Measurements from ENCODE around the gene HNRNPH2.

The HNRNPH2 gene

DNA sequence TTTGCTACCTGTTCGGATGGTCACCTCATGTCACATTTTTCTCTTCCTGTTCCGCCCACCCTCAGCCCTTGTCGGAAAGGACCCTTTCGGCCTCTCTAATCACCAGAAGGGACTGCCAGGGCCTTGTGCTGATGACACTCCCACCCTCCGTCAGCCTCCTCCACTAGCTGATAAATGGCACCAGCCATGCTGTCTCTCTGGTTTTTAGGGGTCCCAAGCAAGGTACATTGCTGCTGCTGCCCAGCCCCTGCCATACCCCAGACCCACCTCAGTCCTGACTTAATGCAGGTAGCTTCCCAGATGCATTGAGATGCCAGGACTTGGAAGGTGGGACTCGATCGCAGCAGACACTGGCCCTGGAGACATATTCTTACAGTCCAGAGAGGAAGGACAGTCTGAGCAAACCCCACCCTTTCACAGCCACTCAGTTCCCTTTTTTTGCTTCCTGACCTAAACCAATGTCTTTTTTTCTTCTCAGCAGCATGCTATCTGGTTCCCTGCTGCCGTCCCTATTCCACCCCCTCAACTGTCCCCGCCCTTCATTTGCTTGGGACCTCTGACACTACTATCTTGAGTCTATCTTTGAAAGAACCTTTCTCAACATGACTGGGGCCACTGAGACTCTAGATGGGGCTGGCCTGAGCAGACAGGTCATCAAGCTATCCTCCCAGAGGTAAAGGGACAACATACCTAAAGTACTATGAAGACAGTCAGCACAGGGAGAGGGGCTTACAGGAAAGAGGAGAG lies 22.1 kb upstream of the HNRNPH2 start, which contains the start of gene BTK:
Gene BTK, minus strand, starts transcription at position 397 of the 747 bp plus-strand sequence. CDS start 10,907 bp downstream, outside the sequence.
- ATAC-seq (replicated peaks; ENCODE audit: extremely low read depth, poor library complexity, severe bottlenecking) (no peak), DNase-seq (ENCODE audit: low spot score in 2 of 2) (no peak)
- Mint-ChIP-seq H3K9me3 (no peaks in the 10 kb centered on the region), H3K36me3 (ENCODE audit: insufficient read depth) (peaks cover 4% of the 10 kb centered on the region), H3K27ac (ENCODE audit: low read depth) (no peak within 1 kb of the TSS), H3K4me1 (peaks cover under 1% of the 10 kb centered on the region), H3K27me3 (no peaks in the 10 kb centered on the region), H3K4me3 (peak within 1 kb of the TSS; percentile 26)

DNA sequence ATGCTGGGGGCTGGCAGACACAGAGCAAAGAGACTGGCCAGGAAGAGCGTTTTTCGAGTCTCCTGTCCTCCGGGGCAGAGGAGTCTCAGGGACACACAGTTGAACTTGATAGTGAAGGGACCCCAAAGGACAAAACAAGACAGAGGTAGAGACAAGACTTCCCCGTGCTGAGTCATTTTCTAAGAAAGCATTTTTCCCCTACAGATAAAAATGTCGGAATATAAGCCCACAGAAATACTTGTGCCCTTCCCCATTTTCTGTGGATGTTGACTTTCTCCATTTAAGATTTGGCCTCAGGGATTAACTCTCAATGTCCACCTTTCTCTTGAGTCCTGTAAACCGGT lies 21.5 kb upstream of the HNRNPH2 start:
- Mint-ChIP-seq H3K27ac (ENCODE audit: low read depth) (no peak overlapping the region), H3K4me1 (peaks cover 6% of the 10 kb centered on the region), H3K4me3 (no peak overlapping the region), H3K27me3 (no peaks in the 10 kb centered on the region), H3K36me3 (ENCODE audit: insufficient read depth) (peaks cover 7% of the 10 kb centered on the region), H3K9me3 (no peaks in the 10 kb centered on the region)
- ATAC-seq (replicated peaks; ENCODE audit: extremely low read depth, poor library complexity, severe bottlenecking) (no peak), DNase-seq (ENCODE audit: low spot score in 2 of 2) (no peak)

DNA sequence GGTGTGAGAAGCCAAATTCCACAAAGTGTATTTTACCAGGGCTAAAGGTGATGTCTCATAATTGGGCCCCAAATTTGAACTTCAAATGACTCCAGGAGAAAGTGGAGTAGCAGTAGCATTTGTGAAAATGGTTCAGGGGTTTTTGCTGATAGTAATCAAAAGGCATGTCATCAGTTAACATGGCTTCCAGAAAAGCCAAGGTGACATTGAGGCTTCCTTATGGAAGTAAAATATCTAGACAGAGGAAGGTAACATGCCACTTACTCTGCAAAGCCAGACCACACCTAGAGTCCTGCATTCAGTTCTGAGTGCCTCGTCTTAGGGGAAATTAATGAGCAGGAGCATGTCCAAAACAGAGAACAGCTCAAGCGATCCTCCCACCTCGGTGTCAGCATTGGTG lies 19.4 kb upstream of the HNRNPH2 start:
- Mint-ChIP-seq H3K27me3 (no peaks in the 10 kb centered on the region), H3K36me3 (ENCODE audit: insufficient read depth) (peaks cover 21% of the 10 kb centered on the region), H3K4me3 (no peak overlapping the region)

DNA sequence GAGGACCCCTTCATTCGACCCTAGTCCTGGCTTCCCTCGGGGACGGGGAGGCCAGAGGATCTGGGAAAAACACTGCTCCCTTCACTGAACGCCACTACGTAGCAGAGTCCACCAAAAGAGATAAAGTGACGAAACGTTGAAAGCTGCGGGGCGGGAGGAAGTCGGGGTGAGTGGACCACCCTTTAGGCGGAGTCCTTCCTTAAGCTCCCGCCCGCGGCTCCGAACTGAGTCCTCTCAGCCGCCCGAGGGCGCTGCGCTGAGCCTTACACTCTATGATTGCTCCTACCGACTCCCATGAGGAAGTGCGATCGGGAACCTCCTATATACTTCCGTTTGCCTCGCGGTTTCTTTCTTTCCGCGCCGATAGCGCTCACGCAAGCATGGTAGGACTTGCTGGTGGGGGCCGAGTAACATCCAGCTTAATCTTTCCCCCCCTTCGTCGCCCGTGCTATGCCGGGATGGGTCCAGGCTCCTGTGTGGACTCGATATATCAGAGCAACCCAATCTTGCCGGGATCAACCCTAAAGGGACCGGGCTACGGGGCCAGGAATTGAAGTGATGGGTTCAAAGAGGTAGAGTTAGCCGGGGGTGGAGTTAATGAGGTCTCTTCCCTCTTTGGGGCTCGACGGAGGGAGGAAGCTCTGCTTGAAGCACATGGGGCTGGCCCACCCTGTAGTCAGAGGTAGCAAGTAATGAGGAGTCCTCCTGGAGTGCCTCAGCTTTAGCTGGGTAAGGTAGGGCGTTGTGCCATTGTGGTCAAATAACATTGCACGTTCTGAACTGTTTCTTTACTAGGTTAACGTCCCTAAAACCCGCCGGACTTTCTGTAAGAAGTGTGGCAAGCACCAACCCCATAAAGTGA lies 17.1 kb upstream of the HNRNPH2 start, which contains the start of gene RPL36A:
Gene RPL36A, plus strand, starts transcription at position 348 of the 862 bp plus-strand sequence. Its CDS starts 33 bp downstream, at position 381.
- Mint-ChIP-seq H3K36me3 (ENCODE audit: insufficient read depth) (peaks cover 35% of the 10 kb centered on the region), H3K4me3 (peak within 1 kb of the TSS; percentile 90), H3K4me1 (peaks cover 24% of the 10 kb centered on the region), H3K27ac (ENCODE audit: low read depth) (peak within 1 kb of the TSS; percentile 94), H3K9me3 (no peaks in the 10 kb centered on the region), H3K27me3 (no peaks in the 10 kb centered on the region)
- DNase-seq (ENCODE audit: low spot score in 2 of 2) (peak; percentile 48 to 61), ATAC-seq (replicated peaks; ENCODE audit: extremely low read depth, poor library complexity, severe bottlenecking) (peak; percentile 92)

More for the DNA sequence above, 19.4 kb upstream of the HNRNPH2 start:
- Mint-ChIP-seq H3K4me1 (peaks cover 21% of the 10 kb centered on the region), H3K9me3 (no peaks in the 10 kb centered on the region), H3K27ac (ENCODE audit: low read depth) (no peak overlapping the region)
- DNase-seq (ENCODE audit: low spot score in 2 of 2) (no peak), ATAC-seq (replicated peaks; ENCODE audit: extremely low read depth, poor library complexity, severe bottlenecking) (no peak)

DNA sequence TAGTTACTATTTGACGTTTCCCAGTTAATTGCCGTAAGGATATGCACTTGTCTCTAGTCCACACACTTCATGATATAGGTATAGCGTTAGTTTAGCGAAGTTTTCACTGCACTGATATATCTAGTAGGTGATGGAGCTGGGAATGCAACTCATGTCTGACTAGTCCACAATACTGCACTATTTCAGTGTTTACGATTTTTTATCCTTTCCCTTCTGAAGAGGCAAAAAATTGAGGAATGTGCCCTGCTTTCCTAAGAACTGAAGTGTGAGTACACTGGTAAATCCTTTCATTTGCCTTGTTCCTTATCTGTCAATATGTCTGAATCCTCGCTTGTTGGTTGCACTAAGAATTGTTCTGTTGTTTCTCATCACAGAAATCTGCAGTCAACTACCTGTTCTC lies 16.2 kb upstream of the HNRNPH2 start:
- H3K4me3 Mint-ChIP-seq, result peak overlapping the region; percentile 90
- no peaks in the 10 kb centered on the region for H3K9me3 Mint-ChIP-seq
- H3K27ac Mint-ChIP-seq (ENCODE audit: low read depth), result peak overlapping the region; percentile 94
- no peak for DNase-seq (ENCODE audit: low spot score in 2 of 2)
- H3K27me3 Mint-ChIP-seq, result no peaks in the 10 kb centered on the region
- peaks cover 24% of the 10 kb centered on the region for H3K4me1 Mint-ChIP-seq
- H3K36me3 Mint-ChIP-seq (ENCODE audit: insufficient read depth), result peaks cover 40% of the 10 kb centered on the region
- ATAC-seq (replicated peaks; ENCODE audit: extremely low read depth, poor library complexity, severe bottlenecking), result no peak

DNA sequence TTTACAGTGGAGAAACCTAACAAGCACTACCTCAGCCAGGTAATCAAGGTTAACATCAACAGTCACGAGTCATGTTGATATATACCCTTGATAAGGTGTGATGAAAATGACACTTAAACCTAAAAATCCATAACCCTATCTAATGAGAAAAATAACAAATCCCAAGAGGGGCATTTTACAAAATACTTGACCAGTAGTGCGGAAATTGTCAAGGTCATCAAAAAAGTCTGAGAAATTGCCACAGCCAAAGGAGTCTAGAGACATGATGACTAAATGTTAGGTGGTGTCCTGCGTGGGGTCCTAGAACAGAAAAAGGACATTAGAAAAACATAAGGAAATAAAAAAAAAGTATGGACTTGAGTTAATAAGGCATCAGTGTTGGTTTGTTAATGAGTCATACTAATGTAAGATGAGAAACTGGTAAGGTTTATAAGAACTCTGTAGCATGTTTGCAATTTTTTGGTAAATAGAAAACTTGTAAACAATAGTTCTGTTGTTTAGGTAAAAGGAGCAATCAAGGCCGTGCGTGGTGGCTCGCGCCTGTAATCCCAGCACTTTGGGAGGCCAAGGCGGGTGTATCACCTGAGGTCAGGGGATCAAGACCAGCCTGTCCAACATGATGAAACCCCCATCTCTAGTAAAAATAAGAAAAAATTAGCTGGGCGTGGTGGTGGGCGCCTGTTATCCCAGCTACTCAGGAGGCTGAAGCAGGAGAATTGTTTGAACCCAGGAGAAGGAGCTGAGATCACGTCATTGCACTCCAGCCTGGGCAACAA lies 14.3 kb upstream of the HNRNPH2 start:
- ATAC-seq (replicated peaks; ENCODE audit: extremely low read depth, poor library complexity, severe bottlenecking) (no peak), DNase-seq (ENCODE audit: low spot score in 2 of 2) (no peak)
- peak overlapping the region; percentile 94 for H3K27ac Mint-ChIP-seq (ENCODE audit: low read depth)
- H3K4me3 Mint-ChIP-seq, result no peak overlapping the region
- H3K36me3 Mint-ChIP-seq (ENCODE audit: insufficient read depth), result peaks cover 40% of the 10 kb centered on the region
- H3K9me3 Mint-ChIP-seq, result no peaks in the 10 kb centered on the region
- peaks cover 24% of the 10 kb centered on the region for H3K4me1 Mint-ChIP-seq
- H3K27me3 Mint-ChIP-seq, result no peaks in the 10 kb centered on the region

DNA sequence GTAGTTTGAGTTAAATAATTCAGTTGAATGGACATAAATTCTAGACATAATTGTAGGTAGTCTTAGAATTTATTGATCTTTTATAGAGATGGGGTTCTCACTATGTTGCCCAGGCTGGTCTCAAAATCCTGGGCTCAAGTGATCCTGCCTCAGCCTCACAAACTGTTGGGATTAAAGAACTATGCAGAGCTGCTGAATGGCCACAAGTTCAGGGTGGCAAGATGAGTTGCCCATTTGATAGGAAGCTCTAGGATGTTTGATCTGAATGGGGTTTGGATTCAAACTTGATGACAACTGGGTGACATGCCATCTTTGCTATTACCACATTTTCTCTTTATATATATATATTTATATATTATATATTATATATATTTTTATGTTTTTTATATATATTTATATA lies 13.7 kb upstream of the HNRNPH2 start:
- DNase-seq (ENCODE audit: low spot score in 2 of 2) (no peak), ATAC-seq (replicated peaks; ENCODE audit: extremely low read depth, poor library complexity, severe bottlenecking) (no peak)
- H3K4me1 Mint-ChIP-seq, result peaks cover 24% of the 10 kb centered on the region
- H3K9me3 Mint-ChIP-seq, result no peaks in the 10 kb centered on the region
- H3K27ac Mint-ChIP-seq (ENCODE audit: low read depth), result no peak overlapping the region
- no peak overlapping the region for H3K4me3 Mint-ChIP-seq
- peaks cover 40% of the 10 kb centered on the region for H3K36me3 Mint-ChIP-seq (ENCODE audit: insufficient read depth)
- H3K27me3 Mint-ChIP-seq, result no peaks in the 10 kb centered on the region

DNA sequence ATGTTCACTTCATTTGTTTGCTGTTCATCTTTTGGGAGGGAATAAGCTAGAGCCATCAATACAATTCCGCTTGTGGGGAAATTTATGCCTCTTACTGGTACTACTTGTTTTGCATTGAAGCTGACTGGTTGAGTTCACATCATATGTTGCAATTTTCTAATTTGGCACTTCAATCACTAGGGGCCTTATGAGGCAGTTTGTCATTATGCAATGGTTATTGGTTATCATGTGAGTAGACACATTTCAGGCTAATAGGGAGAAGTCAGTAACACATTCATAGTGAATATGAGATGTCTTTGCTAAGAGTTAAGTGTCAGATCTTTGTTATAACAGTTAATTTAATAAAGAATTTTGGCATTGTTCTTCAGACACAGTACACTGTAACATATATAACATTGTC lies 12.2 kb upstream of the HNRNPH2 start:
- H3K4me1 Mint-ChIP-seq, result peaks cover 24% of the 10 kb centered on the region
- no peak for ATAC-seq (replicated peaks; ENCODE audit: extremely low read depth, poor library complexity, severe bottlenecking)
- H3K36me3 Mint-ChIP-seq (ENCODE audit: insufficient read depth), result peaks cover 42% of the 10 kb centered on the region
- no peak overlapping the region for H3K27ac Mint-ChIP-seq (ENCODE audit: low read depth)
- no peak overlapping the region for H3K4me3 Mint-ChIP-seq
- DNase-seq (ENCODE audit: low spot score in 2 of 2), result no peak
- H3K27me3 Mint-ChIP-seq, result no peaks in the 10 kb centered on the region
- H3K9me3 Mint-ChIP-seq, result no peaks in the 10 kb centered on the region

DNA sequence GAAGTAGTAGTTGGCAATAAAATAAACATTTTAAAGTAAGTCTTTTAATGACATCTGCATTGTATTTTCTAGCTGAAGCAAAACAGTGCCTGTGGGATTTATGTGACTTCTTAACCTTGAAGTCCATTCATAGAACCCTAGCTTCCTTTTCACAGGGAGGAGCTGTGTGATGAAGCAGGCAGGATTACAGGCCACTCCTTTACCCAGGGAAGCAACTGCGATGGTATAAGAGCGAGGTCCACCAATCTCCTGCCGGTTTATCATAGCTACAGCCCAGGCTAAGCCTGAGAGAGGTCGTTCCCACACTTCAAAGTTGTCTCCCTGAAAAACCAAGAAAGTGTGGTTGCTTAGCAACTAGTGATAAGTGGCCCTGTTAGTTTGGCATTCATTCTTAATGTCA lies 10.2 kb upstream of the HNRNPH2 start:
- no peaks in the 10 kb centered on the region for H3K9me3 Mint-ChIP-seq

DNA sequence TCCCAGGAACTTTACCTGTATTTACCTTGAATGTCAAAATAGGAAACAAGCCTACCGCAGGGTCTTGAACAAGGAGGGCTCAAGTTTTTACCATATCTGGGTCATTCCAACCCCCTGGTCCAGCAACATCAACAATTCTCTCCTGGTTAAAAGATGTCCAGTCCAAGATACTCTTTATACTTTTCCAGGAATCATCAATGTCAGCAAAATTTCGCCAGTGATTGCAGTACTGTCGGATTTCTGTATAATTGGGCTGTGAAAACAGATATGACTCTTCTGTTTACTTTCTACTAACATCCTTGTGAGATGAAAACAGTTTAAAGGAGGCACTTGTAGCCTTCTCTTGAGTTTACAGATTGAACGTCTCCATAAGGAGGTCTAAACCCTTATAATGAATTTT lies 9.3 kb upstream of the HNRNPH2 start:
- no peak for ATAC-seq (replicated peaks; ENCODE audit: extremely low read depth, poor library complexity, severe bottlenecking)
- no peaks in the 10 kb centered on the region for H3K9me3 Mint-ChIP-seq
- H3K4me1 Mint-ChIP-seq, result peaks cover 3% of the 10 kb centered on the region
- no peak overlapping the region for H3K4me3 Mint-ChIP-seq
- H3K27me3 Mint-ChIP-seq, result no peaks in the 10 kb centered on the region
- peaks cover 26% of the 10 kb centered on the region for H3K36me3 Mint-ChIP-seq (ENCODE audit: insufficient read depth)
- no peak overlapping the region for H3K27ac Mint-ChIP-seq (ENCODE audit: low read depth)
- DNase-seq (ENCODE audit: low spot score in 2 of 2), result no peak

More for the DNA sequence above, 10.2 kb upstream of the HNRNPH2 start:
- Mint-ChIP-seq H3K27ac (ENCODE audit: low read depth) (no peak overlapping the region), H3K4me3 (no peak overlapping the region), H3K36me3 (ENCODE audit: insufficient read depth) (peaks cover 31% of the 10 kb centered on the region), H3K27me3 (no peaks in the 10 kb centered on the region), H3K4me1 (peaks cover 12% of the 10 kb centered on the region)
- no peak for DNase-seq (ENCODE audit: low spot score in 2 of 2)
- ATAC-seq (replicated peaks; ENCODE audit: extremely low read depth, poor library complexity, severe bottlenecking), result no peak

DNA sequence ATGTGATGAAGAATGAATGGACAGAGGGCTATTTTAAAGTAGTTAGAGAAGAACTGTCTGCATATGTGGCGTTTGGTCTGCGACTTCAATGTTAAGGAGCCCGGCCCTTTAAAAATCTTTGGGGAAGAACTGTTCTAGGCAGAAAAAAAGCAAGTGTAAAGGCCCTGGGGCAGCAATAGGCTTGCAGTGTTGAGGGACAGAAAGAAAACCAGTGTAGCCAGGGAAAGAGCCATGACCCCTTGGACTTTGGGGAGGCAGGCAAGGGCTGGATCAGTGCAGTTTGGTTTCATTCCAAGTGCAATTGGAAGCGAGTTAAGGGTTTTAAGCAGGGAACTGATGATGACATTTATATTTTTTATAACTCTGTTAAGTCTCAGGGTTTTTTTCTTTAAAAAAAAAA lies 8.2 kb upstream of the HNRNPH2 start:
- ATAC-seq (replicated peaks; ENCODE audit: extremely low read depth, poor library complexity, severe bottlenecking) (no peak), DNase-seq (ENCODE audit: low spot score in 2 of 2) (no peak)
- Mint-ChIP-seq H3K4me1 (no peaks in the 10 kb centered on the region), H3K9me3 (no peaks in the 10 kb centered on the region), H3K27ac (ENCODE audit: low read depth) (peak overlapping the region; percentile 36), H3K27me3 (no peaks in the 10 kb centered on the region), H3K4me3 (no peak overlapping the region), H3K36me3 (ENCODE audit: insufficient read depth) (peaks cover 24% of the 10 kb centered on the region)

DNA sequence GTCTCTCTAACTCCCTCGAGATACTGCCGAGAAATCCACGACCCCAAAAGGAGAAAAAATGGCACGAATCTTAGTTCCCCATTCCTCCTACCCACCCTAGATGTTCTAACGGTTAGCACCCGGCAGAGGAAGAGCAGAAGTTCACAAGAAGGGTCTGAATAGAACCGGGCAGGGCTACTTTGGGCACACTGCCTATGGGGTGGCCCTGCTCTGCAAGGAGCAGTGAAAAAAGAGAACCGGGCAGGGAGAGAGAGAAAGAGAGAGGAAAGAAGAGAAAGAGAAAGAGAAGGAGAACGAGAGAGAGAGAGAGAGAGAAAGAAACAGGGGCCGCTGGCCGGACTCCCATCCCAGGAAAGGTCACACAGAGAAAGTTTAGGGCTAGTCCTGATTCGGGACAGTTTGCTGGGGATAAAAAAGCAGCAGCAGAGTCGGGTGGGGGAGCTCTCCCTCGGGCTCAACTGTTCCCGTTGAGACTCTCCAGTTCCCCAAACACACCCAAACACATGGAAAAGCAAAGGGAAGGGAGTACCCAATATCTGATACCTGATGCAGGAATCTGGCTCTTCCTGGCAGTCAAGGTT lies 765 bp upstream of the HNRNPH2 start:
- Mint-ChIP-seq H3K4me3 (peak overlapping the region; percentile 90), H3K36me3 (ENCODE audit: insufficient read depth) (peaks cover 27% of the 10 kb centered on the region), H3K27ac (ENCODE audit: low read depth) (peak overlapping the region; percentile 98), H3K9me3 (no peaks in the 10 kb centered on the region), H3K27me3 (no peaks in the 10 kb centered on the region), H3K4me1 (peaks cover 20% of the 10 kb centered on the region)
- DNase-seq (ENCODE audit: low spot score in 2 of 2), result no peak
- ATAC-seq (replicated peaks; ENCODE audit: extremely low read depth, poor library complexity, severe bottlenecking), result no peak

Measured in central memory CD8-positive, alpha-beta T cell (primary cell).